Esophagus squamous epithelium (tissue), 5 donors: ENCODE results near the gene RIPK4. TPM values are rescaled to one million over a fixed set of nuclear protein-coding genes. Genes with fewer than 3 reads are reported as not detected.

ENCODE experiments used
- DNase-seq: peaks from one replicate; lab custom pipeline; 2025; lab: John Stamatoyannopoulos, UW
- H3K27ac ChIP-seq, 4 donors: fragments of 200-600 bp; sonication (generic); one replicate each; pipeline ENCODE4 v1.5.1; 2016 to 2019; ENCODE audit warnings: mild to moderate bottlenecking in 1 of 4
- H3K27me3 ChIP-seq, 4 donors: fragments of 200-600 bp; sonication (generic); 1 replicate in 3 of 4; 2 replicates in 1 of 4; pipeline versions ENCODE4 v1.5.1 to v1.6.0; 2017 to 2021; ENCODE audit warnings: antibody characterized with exemption in 1 of 4
- H3K36me3 ChIP-seq, 3 donors: fragments of 200-600 bp; sonication (generic); one replicate each; pipeline ENCODE4 v1.5.1; 2016 to 2019
- H3K4me1 ChIP-seq, 3 donors: fragments of 200-600 bp; sonication (generic); one replicate each; pipeline ENCODE4 v1.5.1; 2017 to 2019
- H3K4me3 ChIP-seq, 4 donors: fragments of 200-600 bp; sonication (generic); 1 replicate in 3 of 4; 2 replicates in 1 of 4; pipeline ENCODE4 v1.5.1; 2016 to 2019; ENCODE audit warnings: mild to moderate bottlenecking in 2 of 4, moderate library complexity in 1 of 4
- H3K9me3 ChIP-seq, 3 donors: fragments of 200-600 bp; sonication (generic); one replicate each; pipeline ENCODE4 v1.5.1; 2016 to 2019
- POLR2A ChIP-seq, 4 donors: fragments of 450-650 bp; IDR thresholded peaks; one replicate each; pipeline ENCODE4 v1.6.1; 2017; ENCODE audit warnings: antibody characterized with exemption in 4 of 4, mild to moderate bottlenecking in 4 of 4, moderate library complexity in 3 of 4
- WGBS, 2 donors: methylation state at CpG; one replicate each; pipeline ENCODE4 v1.1.5; 2018; 5-methylcytosine and 5-hydroxymethylcytosine counted together
- intact Hi-C: fragments of 100-400 bp; cut with DNase I; formaldehyde crosslinking; loops from one replicate; pipeline ENCODE4 v1.15.0; 2022
- total RNA-seq, 4 donors: library from RNA; depleted of rRNA; stranded (reverse); fragments of >200 nt; gene quantifications; one replicate each; pipeline ENCODE4 v1.1.0, GENCODE V29; 2016
- TF ChIP-seq, protein P1 (sequence below), 6 experiments: fragments of 450-650 bp in 4 of 6; fragments of 200-600 bp in 2 of 6; sonication (generic) in 2 of 6; IDR thresholded peaks; one replicate each; pipeline ENCODE4 v1.5.1; 2016 to 2019; ENCODE audit warnings: antibody characterized with exemption in 6 of 6, mild to moderate bottlenecking in 4 of 6, moderate library complexity in 4 of 6
- donor health status: DM: yes; HTN: yes; CAD: no.

The RIPK4 gene
- total RNA-seq, 4 donors from 2014 or later: 41.1 to 93.5 (median 68.8) TPM

DNA sequence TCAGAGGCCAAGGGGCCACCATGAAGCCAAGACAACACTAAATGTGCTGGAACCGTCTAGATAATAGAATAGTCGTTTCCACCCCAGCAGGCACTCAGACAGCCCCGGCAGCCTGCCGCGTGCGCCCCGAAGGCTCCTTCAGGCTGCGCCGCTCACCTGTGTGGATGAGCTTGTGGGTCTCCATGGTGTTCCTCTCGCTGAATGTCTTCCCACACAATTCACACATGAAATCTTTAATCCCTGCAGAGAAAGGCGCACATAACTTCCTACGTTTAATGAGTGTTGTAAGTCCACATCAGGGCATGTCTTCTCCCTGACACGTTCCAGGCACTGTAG lies 43.7 kb upstream of the RIPK4 start:
- peaks cover 0 to 73% (median 0%) of the 10 kb centered on the region in 3 donors for H3K36me3 ChIP-seq
- no peak for DNase-seq
- H3K9me3 ChIP-seq: no peaks in the 10 kb centered on the region
- H3K27ac ChIP-seq: no peak overlapping the region
- no peaks in the 10 kb centered on the region for H3K27me3 ChIP-seq
- intact Hi-C loops: no loop called here
- no peak for TF ChIP-seq POLR2A (IDR thresholded peaks at IDR 0.05)
- TF ChIP-seq, protein P1, sequence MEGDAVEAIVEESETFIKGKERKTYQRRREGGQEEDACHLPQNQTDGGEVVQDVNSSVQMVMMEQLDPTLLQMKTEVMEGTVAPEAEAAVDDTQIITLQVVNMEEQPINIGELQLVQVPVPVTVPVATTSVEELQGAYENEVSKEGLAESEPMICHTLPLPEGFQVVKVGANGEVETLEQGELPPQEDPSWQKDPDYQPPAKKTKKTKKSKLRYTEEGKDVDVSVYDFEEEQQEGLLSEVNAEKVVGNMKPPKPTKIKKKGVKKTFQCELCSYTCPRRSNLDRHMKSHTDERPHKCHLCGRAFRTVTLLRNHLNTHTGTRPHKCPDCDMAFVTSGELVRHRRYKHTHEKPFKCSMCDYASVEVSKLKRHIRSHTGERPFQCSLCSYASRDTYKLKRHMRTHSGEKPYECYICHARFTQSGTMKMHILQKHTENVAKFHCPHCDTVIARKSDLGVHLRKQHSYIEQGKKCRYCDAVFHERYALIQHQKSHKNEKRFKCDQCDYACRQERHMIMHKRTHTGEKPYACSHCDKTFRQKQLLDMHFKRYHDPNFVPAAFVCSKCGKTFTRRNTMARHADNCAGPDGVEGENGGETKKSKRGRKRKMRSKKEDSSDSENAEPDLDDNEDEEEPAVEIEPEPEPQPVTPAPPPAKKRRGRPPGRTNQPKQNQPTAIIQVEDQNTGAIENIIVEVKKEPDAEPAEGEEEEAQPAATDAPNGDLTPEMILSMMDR (IDR thresholded peaks at IDR 0.05): no peak
- WGBS, 2 donors: 92% methylated on average over 13 of the region's 13 CpGs
- no peak overlapping the region for H3K4me3 ChIP-seq
- H3K4me1 ChIP-seq: no peaks in the 10 kb centered on the region

GRCh38 chr21:41809891-41810596 lies 43.2 kb upstream of the RIPK4 start:
- Histone ChIP-seq H3K27ac (no peak overlapping the region), H3K36me3 (peaks cover 0 to 67% (median 0%) of the 10 kb centered on the region in 3 donors), H3K4me1 (no peaks in the 10 kb centered on the region), H3K9me3 (no peaks in the 10 kb centered on the region), H3K4me3 (no peak overlapping the region), H3K27me3 (no peaks in the 10 kb centered on the region)
- TF ChIP-seq, protein P1 (IDR thresholded peaks at IDR 0.05): no peak
- TF ChIP-seq POLR2A (IDR thresholded peaks at IDR 0.05): no peak
- DNase-seq: no peak
- intact Hi-C loops: no loop called here
- WGBS, 2 donors: 93 to 96% methylated on average over 11 to 22 of the region's 34 CpGs

DNA sequence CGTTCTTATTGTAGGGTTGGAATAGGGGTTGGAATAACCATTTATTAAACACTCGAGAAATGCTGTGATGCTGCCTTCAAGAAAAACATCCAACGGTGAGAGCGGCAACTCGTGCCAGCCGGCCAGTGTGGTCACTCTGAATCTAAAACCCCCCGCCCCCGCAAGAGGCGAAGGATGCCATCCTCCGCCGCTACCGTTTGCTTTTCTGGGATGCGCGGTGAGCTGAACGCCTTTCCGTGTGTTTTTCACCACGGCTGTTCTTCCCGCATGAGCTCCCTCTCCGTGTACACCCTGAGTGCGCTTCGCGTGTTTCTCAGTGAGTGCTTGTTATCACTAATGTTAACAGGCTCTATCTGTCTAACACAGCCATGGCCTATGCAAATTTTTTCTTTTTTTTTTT lies 42.0 kb upstream of the RIPK4 start:
- no peak for DNase-seq
- TF ChIP-seq POLR2A (IDR thresholded peaks at IDR 0.05): no peak
- TF ChIP-seq, protein P1 (IDR thresholded peaks at IDR 0.05): no peak
- Histone ChIP-seq H3K9me3 (no peaks in the 10 kb centered on the region), H3K4me1 (no peaks in the 10 kb centered on the region), H3K36me3 (peaks cover 0 to 69% (median 0%) of the 10 kb centered on the region in 3 donors), H3K27ac (no peak overlapping the region), H3K27me3 (no peaks in the 10 kb centered on the region), H3K4me3 (no peak overlapping the region)
- intact Hi-C loops: no loop called here
- 95 to 97% methylated on average over 22 of the region's 22 CpGs for WGBS, 2 donors

DNA sequence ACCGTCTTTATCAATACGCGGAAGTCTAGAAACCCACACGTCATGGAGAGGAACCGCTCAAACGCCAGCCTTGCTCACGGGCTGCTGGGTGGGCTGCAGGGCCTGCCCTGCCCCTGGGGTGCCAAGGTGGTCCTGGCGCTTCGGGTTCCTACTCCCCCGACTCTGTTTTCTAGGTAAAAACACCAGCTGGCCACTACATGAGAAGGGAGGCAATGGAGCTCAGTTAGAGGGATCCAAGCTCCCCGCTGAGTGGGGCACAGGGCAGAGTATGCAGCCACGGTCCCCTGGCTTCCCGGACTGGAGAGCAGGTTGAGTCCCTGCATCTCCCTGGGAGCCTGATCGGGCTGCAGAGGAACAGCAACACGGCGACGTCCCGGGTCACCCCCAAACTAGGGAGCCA lies 41.2 kb upstream of the RIPK4 start:
- Histone ChIP-seq H3K36me3 (peaks cover 0 to 70% (median 0%) of the 10 kb centered on the region in 3 donors), H3K9me3 (no peaks in the 10 kb centered on the region), H3K27me3 (no peaks in the 10 kb centered on the region), H3K4me1 (peaks cover 0 to 6% (median 0%) of the 10 kb centered on the region in 3 donors), H3K4me3 (no peak overlapping the region), H3K27ac (no peak overlapping the region)
- intact Hi-C loops: no loop called here
- no peak for DNase-seq
- WGBS, 2 donors: 95 to 96% methylated on average over 8 to 14 of the region's 18 CpGs
- no peak for TF ChIP-seq POLR2A (IDR thresholded peaks at IDR 0.05)
- TF ChIP-seq, protein P1 (IDR thresholded peaks at IDR 0.05): no peak

DNA sequence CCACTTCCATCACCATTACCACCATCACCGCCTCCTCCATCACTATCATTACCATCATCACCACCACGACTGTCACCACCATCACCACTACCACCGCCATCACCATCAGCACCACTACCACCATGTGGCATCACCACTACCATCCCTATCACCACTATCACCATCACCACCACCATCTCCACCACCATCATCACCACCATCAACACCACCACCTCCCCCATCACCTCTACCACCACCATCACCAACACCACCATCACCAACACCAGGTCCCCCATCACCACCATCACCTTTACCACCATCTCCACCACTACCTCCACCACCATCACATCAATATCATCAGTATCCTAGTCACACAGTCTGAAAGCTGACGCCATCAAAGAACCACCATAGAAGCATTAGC lies 39.9 kb upstream of the RIPK4 start:
- Histone ChIP-seq H3K36me3 (peaks cover 0 to 71% (median 0%) of the 10 kb centered on the region in 3 donors), H3K9me3 (no peaks in the 10 kb centered on the region), H3K27me3 (no peaks in the 10 kb centered on the region), H3K27ac (no peak overlapping the region), H3K4me1 (peaks cover 0 to 10% (median 0%) of the 10 kb centered on the region in 3 donors), H3K4me3 (no peak overlapping the region)
- DNase-seq: no peak
- TF ChIP-seq POLR2A (IDR thresholded peaks at IDR 0.05): no peak
- TF ChIP-seq, protein P1 (IDR thresholded peaks at IDR 0.05): no peak
- intact Hi-C loops: no loop called here
- WGBS, 2 donors: 95 to 96% methylated on average over 4 of the region's 4 CpGs
